ENCODE data around the gene TNRC6A.
A peak's percentile ranks its signal among the peaks of the same experiment; 100 is the strongest.
"Not testable (repeated sequence)": the region's sequence is repeated elsewhere in the genome, so short reads cannot be mapped to it uniquely, and the experiment has no call there.

Gene TNRC6A

GRCh38 chr16:24729243-24729950, at the start of gene TNRC6A:
Gene TNRC6A (plus strand): TSS chr16:24729651. CDS start chr16:24729842, 191 bp downstream.
- DNase-seq (ENCODE audit: low spot score) = peak; percentile 97

- DNase-seq (ENCODE audit: low spot score) = no peak
Measured at GRCh38 chr16:24681793-24682192, 47.7 kb upstream of the TNRC6A start.

- DNase-seq (ENCODE audit: low spot score) = no peak
Measured at GRCh38 chr16:24683250-24683649, 46.2 kb upstream of the TNRC6A start.

GRCh38 chr16:24683847-24684493, 45.5 kb upstream of the TNRC6A start:
- no peak for DNase-seq (ENCODE audit: low spot score)

- DNase-seq (ENCODE audit: low spot score) = peak; percentile 86
Measured at GRCh38 chr16:24685539-24686432, 43.7 kb upstream of the TNRC6A start.

- DNase-seq (ENCODE audit: low spot score) = no peak
Measured at GRCh38 chr16:24686678-24687077, 42.8 kb upstream of the TNRC6A start.

- no peak for DNase-seq (ENCODE audit: low spot score)
Measured at GRCh38 chr16:24688359-24688758, 41.1 kb upstream of the TNRC6A start.

- peak; percentile 72 for DNase-seq (ENCODE audit: low spot score)
Measured at GRCh38 chr16:24689128-24689527, 40.3 kb upstream of the TNRC6A start.

GRCh38 chr16:24692854-24693253, 36.6 kb upstream of the TNRC6A start:
- no peak for DNase-seq (ENCODE audit: low spot score)

- DNase-seq (ENCODE audit: low spot score) = no peak
Measured at GRCh38 chr16:24694931-24695330, 34.5 kb upstream of the TNRC6A start.

GRCh38 chr16:24696699-24697098, 32.8 kb upstream of the TNRC6A start:
- DNase-seq (ENCODE audit: low spot score) = no peak

GRCh38 chr16:24698308-24698707, 31.1 kb upstream of the TNRC6A start:
- no peak for DNase-seq (ENCODE audit: low spot score)

GRCh38 chr16:24699151-24699723, 30.2 kb upstream of the TNRC6A start:
- DNase-seq (ENCODE audit: low spot score) = no peak

- DNase-seq (ENCODE audit: low spot score) = peak; percentile 96
Measured at GRCh38 chr16:24700549-24701392, 28.7 kb upstream of the TNRC6A start.

- DNase-seq (ENCODE audit: low spot score) = peak; percentile 14
Measured at GRCh38 chr16:24701521-24701951, 27.9 kb upstream of the TNRC6A start.

- not testable (repeated sequence) for DNase-seq (ENCODE audit: low spot score)
Measured at GRCh38 chr16:24707760-24708159, 21.7 kb upstream of the TNRC6A start.

- DNase-seq (ENCODE audit: low spot score) = no peak
Measured at GRCh38 chr16:24713379-24713778, 16.1 kb upstream of the TNRC6A start.

- peak; percentile 48 for DNase-seq (ENCODE audit: low spot score)
Measured at GRCh38 chr16:24717411-24717810, 12.0 kb upstream of the TNRC6A start.

GRCh38 chr16:24718967-24719521, 10.4 kb upstream of the TNRC6A start:
- no peak for DNase-seq (ENCODE audit: low spot score)

GRCh38 chr16:24721830-24722238, 7.6 kb upstream of the TNRC6A start:
- DNase-seq (ENCODE audit: low spot score) = no peak

- no peak for DNase-seq (ENCODE audit: low spot score)
Measured at GRCh38 chr16:24723663-24724062, 5.8 kb upstream of the TNRC6A start.
